ENCODE data around the gene H6PD. TPM values are rescaled to one million over a fixed set of nuclear protein-coding genes. Genes with fewer than 3 reads are reported as not detected.

The H6PD gene
- polyA plus RNA-seq, 1 donor (not counting 4 experiments of a cell fraction or from before 2014, with no cell fraction given): 3.3 TPM

DNA sequence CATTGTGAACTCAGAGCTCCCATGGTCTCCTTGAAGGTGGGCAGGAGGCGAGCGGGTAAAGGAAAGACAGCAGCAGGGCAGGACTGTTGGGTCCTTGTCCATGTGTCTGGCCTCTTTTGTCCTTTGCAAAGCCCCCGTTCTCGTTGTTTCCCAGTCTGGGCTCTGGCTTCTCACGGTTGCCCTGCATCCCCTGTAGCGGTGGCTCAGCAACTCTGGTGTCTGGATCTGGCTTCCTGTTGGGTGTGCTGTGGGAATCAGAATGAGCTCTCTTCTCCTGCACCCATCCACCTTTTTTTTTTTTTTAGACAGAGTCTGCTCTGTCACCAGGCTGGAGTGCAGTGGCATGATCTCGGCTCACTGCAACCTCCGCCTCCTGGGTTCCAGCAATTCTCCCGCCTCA lies 11.1 kb downstream of the H6PD start:
- DNase-seq (ENCODE audit: low read depth, low spot score) (no peak), FAIRE-seq (no peak)
- Histone ChIP-seq H4K20me1 (ENCODE audit: control insufficient read depth, extremely low read depth, insufficient read depth, low read length) (no peaks in the 10 kb centered on the region), H3K27me3 (ENCODE audit: control insufficient read depth, extremely low read depth, insufficient read depth, low read length) (peaks cover 13% of the 10 kb centered on the region), H3K79me2 (ENCODE audit: control insufficient read depth, insufficient read depth, low read length) (no peaks in the 10 kb centered on the region), H3K27ac (ENCODE audit: control insufficient read depth, insufficient read depth, low read length) (no peak overlapping the region), H3K4me2 (ENCODE audit: control insufficient read depth, extremely low read depth, insufficient read depth, low read depth, low read length) (no peak overlapping the region), H3K9me3 (ENCODE audit: control insufficient read depth, low read depth, low read length) (no peaks in the 10 kb centered on the region), H3K36me3 (ENCODE audit: control insufficient read depth in 2 of 2, extremely low read depth in 1 of 2, insufficient read depth in 2 of 2, low read length in 2 of 2) (no peaks in the 10 kb centered on the region), H2AFZ (ENCODE audit: control insufficient read depth, low read length) (no peak overlapping the region), H3K4me3 (ENCODE audit: control insufficient read depth in 2 of 3, extremely low read depth in 1 of 3, insufficient read depth in 2 of 3, low read depth in 1 of 3, low read length in 3 of 3) (no peak overlapping the region), H3K9ac (ENCODE audit: control insufficient read depth, extremely low read depth, insufficient read depth, low read length) (no peak overlapping the region), H3K4me1 (ENCODE audit: control insufficient read depth, extremely low read depth, insufficient read depth, low read length) (peaks cover 15% of the 10 kb centered on the region), H3K9me1 (ENCODE audit: control insufficient read depth, extremely low read depth, insufficient read depth, low read length) (no peaks in the 10 kb centered on the region)
- dilution Hi-C loops (cut with MboI; ENCODE audit: extremely low pct_ligation_motif_present, low sequenced_read_pairs): no loop called here
- no peak for TF ChIP-seq EZH2 (IDR thresholded peaks at IDR 0.05; ENCODE audit: low read length)
- TF ChIP-seq, protein P1, sequence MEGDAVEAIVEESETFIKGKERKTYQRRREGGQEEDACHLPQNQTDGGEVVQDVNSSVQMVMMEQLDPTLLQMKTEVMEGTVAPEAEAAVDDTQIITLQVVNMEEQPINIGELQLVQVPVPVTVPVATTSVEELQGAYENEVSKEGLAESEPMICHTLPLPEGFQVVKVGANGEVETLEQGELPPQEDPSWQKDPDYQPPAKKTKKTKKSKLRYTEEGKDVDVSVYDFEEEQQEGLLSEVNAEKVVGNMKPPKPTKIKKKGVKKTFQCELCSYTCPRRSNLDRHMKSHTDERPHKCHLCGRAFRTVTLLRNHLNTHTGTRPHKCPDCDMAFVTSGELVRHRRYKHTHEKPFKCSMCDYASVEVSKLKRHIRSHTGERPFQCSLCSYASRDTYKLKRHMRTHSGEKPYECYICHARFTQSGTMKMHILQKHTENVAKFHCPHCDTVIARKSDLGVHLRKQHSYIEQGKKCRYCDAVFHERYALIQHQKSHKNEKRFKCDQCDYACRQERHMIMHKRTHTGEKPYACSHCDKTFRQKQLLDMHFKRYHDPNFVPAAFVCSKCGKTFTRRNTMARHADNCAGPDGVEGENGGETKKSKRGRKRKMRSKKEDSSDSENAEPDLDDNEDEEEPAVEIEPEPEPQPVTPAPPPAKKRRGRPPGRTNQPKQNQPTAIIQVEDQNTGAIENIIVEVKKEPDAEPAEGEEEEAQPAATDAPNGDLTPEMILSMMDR (optimal IDR thresholded peaks at IDR 0.05 in 1 of 3, IDR thresholded peaks at IDR 0.05 in 1 of 3, conservative IDR thresholded peaks at IDR 0.05 in 1 of 3; ENCODE audit: extremely low read depth in 1 of 3, insufficient read depth in 2 of 3, low read length in 3 of 3): no peak

DNA sequence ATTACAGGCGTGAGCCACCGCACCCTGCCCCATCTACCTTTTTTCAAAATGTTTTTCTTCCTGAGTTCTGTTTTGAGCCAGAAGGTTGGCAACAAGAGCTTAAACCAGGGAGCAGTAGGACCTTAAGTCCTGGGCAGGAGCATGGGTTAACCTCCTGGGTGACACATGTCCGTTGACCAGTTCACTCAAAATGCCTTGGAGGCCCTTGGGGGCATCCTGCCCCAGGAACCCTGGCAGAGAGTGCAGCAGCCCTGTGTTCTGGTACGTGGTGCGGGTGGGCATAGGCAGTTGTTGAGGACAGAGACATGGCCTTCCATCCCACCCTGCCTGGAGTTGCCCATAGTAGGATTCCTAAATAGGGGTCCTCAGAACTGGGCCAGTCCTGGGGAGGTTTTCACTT lies 11.6 kb downstream of the H6PD start:
- dilution Hi-C loops (cut with MboI; ENCODE audit: extremely low pct_ligation_motif_present, low sequenced_read_pairs): no loop called here
- FAIRE-seq (no peak), DNase-seq (ENCODE audit: low read depth, low spot score) (no peak)
- no peak overlapping the region for H2AFZ ChIP-seq (ENCODE audit: control insufficient read depth, low read length)
- H3K4me3 ChIP-seq (ENCODE audit: control insufficient read depth in 2 of 3, extremely low read depth in 1 of 3, insufficient read depth in 2 of 3, low read depth in 1 of 3, low read length in 3 of 3): no peak overlapping the region
- no peaks in the 10 kb centered on the region for H3K79me2 ChIP-seq (ENCODE audit: control insufficient read depth, insufficient read depth, low read length)
- H3K9ac ChIP-seq (ENCODE audit: control insufficient read depth, extremely low read depth, insufficient read depth, low read length): no peak overlapping the region
- H3K9me3 ChIP-seq (ENCODE audit: control insufficient read depth, low read depth, low read length): no peaks in the 10 kb centered on the region
- peaks cover 13% of the 10 kb centered on the region for H3K27me3 ChIP-seq (ENCODE audit: control insufficient read depth, extremely low read depth, insufficient read depth, low read length)
- H3K27ac ChIP-seq (ENCODE audit: control insufficient read depth, insufficient read depth, low read length): no peak overlapping the region
- peaks cover 15% of the 10 kb centered on the region for H3K4me1 ChIP-seq (ENCODE audit: control insufficient read depth, extremely low read depth, insufficient read depth, low read length)
- no peak overlapping the region for H3K4me2 ChIP-seq (ENCODE audit: control insufficient read depth, extremely low read depth, insufficient read depth, low read depth, low read length)
- no peaks in the 10 kb centered on the region for H3K9me1 ChIP-seq (ENCODE audit: control insufficient read depth, extremely low read depth, insufficient read depth, low read length)
- TF ChIP-seq EZH2 (IDR thresholded peaks at IDR 0.05; ENCODE audit: low read length): no peak
- TF ChIP-seq, protein P1 (optimal IDR thresholded peaks at IDR 0.05 in 1 of 3, IDR thresholded peaks at IDR 0.05 in 1 of 3, conservative IDR thresholded peaks at IDR 0.05 in 1 of 3; ENCODE audit: extremely low read depth in 1 of 3, insufficient read depth in 2 of 3, low read length in 3 of 3): no peak
- no peaks in the 10 kb centered on the region for H4K20me1 ChIP-seq (ENCODE audit: control insufficient read depth, extremely low read depth, insufficient read depth, low read length)
- H3K36me3 ChIP-seq (ENCODE audit: control insufficient read depth in 2 of 2, extremely low read depth in 1 of 2, insufficient read depth in 2 of 2, low read length in 2 of 2): no peaks in the 10 kb centered on the region

Data from keratinocyte (primary cell).